Vagina (tissue), 2 donors: ENCODE results near the gene PSG7. TPM values are rescaled to one million over a fixed set of nuclear protein-coding genes. Genes with fewer than 3 reads are reported as not detected.
"Not testable (repeated sequence)": the region's sequence is repeated elsewhere in the genome, so short reads cannot be mapped to it uniquely, and the experiment has no call there.

ENCODE experiments used
- DNase-seq, 2 donors: peaks; one replicate each; pipeline ENCODE4 v3.0.0-alpha.2; 2017; ENCODE audit errors: extremely low spot score in 2 of 2
- H3K27ac ChIP-seq: fragments of 200-600 bp; sonication (generic); one replicate; pipeline ENCODE4 v1.5.1; 2019
- H3K27me3 ChIP-seq: fragments of 200-600 bp; sonication (generic); one replicate; pipeline ENCODE4 v1.5.1; 2019
- H3K36me3 ChIP-seq, 2 donors: fragments of 200-600 bp; sonication (generic); one replicate each; pipeline ENCODE4 v1.5.1; 2017 to 2019
- H3K4me1 ChIP-seq: fragments of 200-600 bp; sonication (generic); one replicate; pipeline ENCODE4 v1.5.1; 2019
- H3K4me3 ChIP-seq, 2 donors: fragments of 200-600 bp; sonication (generic); 1 replicate in 1 of 2; 2 replicates in 1 of 2; pipeline ENCODE4 v1.5.1; 2016 to 2019
- H3K9me3 ChIP-seq: fragments of 200-600 bp; sonication (generic); one replicate; pipeline ENCODE4 v1.5.1; 2019
- CTCF ChIP-seq, 3 experiments: fragments of 450-650 bp in 2 of 3; fragments of 200-600 bp in 1 of 3; sonication (generic) in 1 of 3; IDR thresholded peaks; one replicate each; pipeline ENCODE4 v1.5.1; 2017 to 2019; ENCODE audit warnings: antibody characterized with exemption in 3 of 3, mild to moderate bottlenecking in 2 of 3, moderate library complexity in 2 of 3
- POLR2A ChIP-seq, 2 donors: fragments of 450-650 bp; IDR thresholded peaks; one replicate each; pipeline ENCODE4 v1.6.1; 2017; ENCODE audit warnings: antibody characterized with exemption in 2 of 2, mild to moderate bottlenecking in 2 of 2, moderate library complexity in 2 of 2
- POLR2AphosphoS5 ChIP-seq, 2 donors: sonication (generic); formaldehyde crosslinking; IDR thresholded peaks; one replicate each; pipeline ENCODE4 v1.9.0; 2017; ENCODE audit warnings: antibody characterized with exemption in 2 of 2, mild to moderate bottlenecking in 2 of 2, low read depth in 1 of 2; ENCODE audit not compliant: insufficient read depth in 1 of 2
- intact Hi-C: fragments of 100-400 bp; cut with DNase I; formaldehyde crosslinking; loops from one replicate; pipeline ENCODE4 v1.15.1; 2023
- total RNA-seq: library from RNA; depleted of rRNA; stranded (reverse); fragments of >200 nt; gene quantifications from one replicate; pipeline ENCODE4 v1.2.3, GENCODE V29; 2016

PSG7 gene
- total RNA-seq, 1 donor from 2014 or later = not detected

GRCh38 chr19:42919757-42920079 lies 17.3 kb downstream of the PSG7 start:
- intact Hi-C loops = no loop called here
- no peaks in the 10 kb centered on the region for H3K4me1 ChIP-seq
- TF ChIP-seq POLR2A (IDR thresholded peaks at IDR 0.05) (no peak), CTCF (IDR thresholded peaks at IDR 0.05) (no peak), POLR2AphosphoS5 (IDR thresholded peaks at IDR 0.05; ENCODE audit: insufficient read depth in 1 of 2, low read depth in 1 of 2) (no peak)
- H3K9me3 ChIP-seq = no peaks in the 10 kb centered on the region
- H3K27ac ChIP-seq = no peak overlapping the region
- no peaks in the 10 kb centered on the region for H3K27me3 ChIP-seq
- no peak for DNase-seq
- no peak overlapping the region for H3K4me3 ChIP-seq
- no peaks in the 10 kb centered on the region for H3K36me3 ChIP-seq

GRCh38 chr19:42919070-42919756 lies 17.8 kb downstream of the PSG7 start:
- DNase-seq, H3K4me1 ChIP-seq, intact Hi-C loops, H3K27ac ChIP-seq, H3K36me3 ChIP-seq, H3K27me3 ChIP-seq, H3K9me3 ChIP-seq, H3K4me3 ChIP-seq: not testable (repeated sequence)

GRCh38 chr19:42918377-42919069 lies 18.5 kb downstream of the PSG7 start:
- DNase-seq, H3K4me3 ChIP-seq: not testable (repeated sequence)

GRCh38 chr19:42917634-42918033 lies 19.4 kb downstream of the PSG7 start, which contains the start of gene PSG6:
TSS of gene PSG6 (minus strand) at chr19:42917894. CDS start at chr19:42917792, 102 bp downstream.
- intact Hi-C loops = not testable (repeated sequence)

More at GRCh38 chr19:42918377-42919069, 18.5 kb downstream of the PSG7 start:
- H3K36me3 ChIP-seq, H3K4me1 ChIP-seq, H3K27me3 ChIP-seq, H3K27ac ChIP-seq, intact Hi-C loops, H3K9me3 ChIP-seq: not testable (repeated sequence)

GRCh38 chr19:42916931-42917330 lies 20.1 kb downstream of the PSG7 start:
- intact Hi-C loops, H3K36me3 ChIP-seq: not testable (repeated sequence)

More at GRCh38 chr19:42917634-42918033, 19.4 kb downstream of the PSG7 start, which contains the start of gene PSG6:
- H3K27me3 ChIP-seq, H3K4me1 ChIP-seq, H3K9me3 ChIP-seq, DNase-seq, H3K36me3 ChIP-seq, H3K4me3 ChIP-seq, H3K27ac ChIP-seq: not testable (repeated sequence)

GRCh38 chr19:42913516-42913915 lies 23.5 kb downstream of the PSG7 start:
- H3K27me3 ChIP-seq, H3K4me3 ChIP-seq, H3K9me3 ChIP-seq, DNase-seq, H3K36me3 ChIP-seq, intact Hi-C loops, H3K4me1 ChIP-seq, H3K27ac ChIP-seq: not testable (repeated sequence)

More at GRCh38 chr19:42916931-42917330, 20.1 kb downstream of the PSG7 start:
- H3K9me3 ChIP-seq, DNase-seq, H3K27me3 ChIP-seq, H3K27ac ChIP-seq, H3K4me1 ChIP-seq, H3K4me3 ChIP-seq: not testable (repeated sequence)

GRCh38 chr19:42912941-42913340 lies 24.1 kb downstream of the PSG7 start:
- DNase-seq, intact Hi-C loops, H3K27ac ChIP-seq: not testable (repeated sequence)

GRCh38 chr19:42911731-42912130 lies 25.3 kb downstream of the PSG7 start:
- H3K9me3 ChIP-seq, H3K4me1 ChIP-seq, H3K27ac ChIP-seq, H3K27me3 ChIP-seq, intact Hi-C loops, H3K36me3 ChIP-seq, DNase-seq, H3K4me3 ChIP-seq: not testable (repeated sequence)

More at GRCh38 chr19:42912941-42913340, 24.1 kb downstream of the PSG7 start:
- not testable (repeated sequence) for H3K27me3 ChIP-seq, H3K4me3 ChIP-seq, H3K4me1 ChIP-seq, H3K9me3 ChIP-seq, H3K36me3 ChIP-seq

GRCh38 chr19:42906162-42906561 lies 30.8 kb downstream of the PSG7 start:
- intact Hi-C loops, H3K4me3 ChIP-seq, H3K9me3 ChIP-seq, H3K4me1 ChIP-seq, DNase-seq, H3K27me3 ChIP-seq, H3K36me3 ChIP-seq, H3K27ac ChIP-seq: not testable (repeated sequence)

- H3K4me3 ChIP-seq, H3K36me3 ChIP-seq, H3K27me3 ChIP-seq, H3K4me1 ChIP-seq, H3K9me3 ChIP-seq, H3K27ac ChIP-seq, intact Hi-C loops, DNase-seq: not testable (repeated sequence)
Observed at GRCh38 chr19:42900561-42900960, 36.4 kb downstream of the PSG7 start.

- DNase-seq, H3K36me3 ChIP-seq, intact Hi-C loops: not testable (repeated sequence)
Observed at GRCh38 chr19:42899674-42900073, 37.3 kb downstream of the PSG7 start.

GRCh38 chr19:42899110-42899509 lies 37.9 kb downstream of the PSG7 start:
- intact Hi-C loops, H3K9me3 ChIP-seq, H3K4me3 ChIP-seq, H3K4me1 ChIP-seq, H3K36me3 ChIP-seq, H3K27me3 ChIP-seq, H3K27ac ChIP-seq, DNase-seq: not testable (repeated sequence)

More at GRCh38 chr19:42899674-42900073, 37.3 kb downstream of the PSG7 start:
- H3K4me3 ChIP-seq, H3K27ac ChIP-seq, H3K4me1 ChIP-seq, H3K27me3 ChIP-seq, H3K9me3 ChIP-seq: not testable (repeated sequence)
